Astrocyte (in vitro differentiated cells and primary cell): ENCODE results near the gene SLC26A1. TPM values are rescaled to one million over a fixed set of nuclear protein-coding genes. Genes with fewer than 3 reads are reported as not detected.
A peak's percentile ranks its signal among the peaks of the same experiment; 100 is the strongest.

ENCODE experiments used
- DNase-seq: peaks from one replicate; pipeline ENCODE4 v3.0.0-alpha.2; 2010; ENCODE audit warnings: low read depth
- FAIRE-seq: peaks from 2 replicates; lab custom pipeline; 2011; peaks lifted over from hg19 to GRCh38; lab: Jason Lieb, UNC
- H2AFZ ChIP-seq: 2 replicates; pipeline ENCODE4 v1.6.0; 2012; ENCODE audit warnings: low read depth, low read length, inconsistent platforms
- H3K27ac ChIP-seq: 2 replicates; pipeline ENCODE4 v1.5.1; 2011; ENCODE audit warnings: low read depth, low read length, inconsistent platforms
- H3K27me3 ChIP-seq: 2 replicates; pipeline ENCODE4 v1.6.0; 2011; ENCODE audit warnings: low read length, inconsistent platforms; ENCODE audit not compliant: insufficient read depth
- H3K36me3 ChIP-seq: 2 replicates; pipeline ENCODE4 v1.5.1; 2011; ENCODE audit warnings: low read length, inconsistent platforms; ENCODE audit not compliant: insufficient read depth
- H3K4me1 ChIP-seq: 2 replicates; pipeline ENCODE4 v1.5.1; 2011; ENCODE audit warnings: low read length, inconsistent platforms; ENCODE audit not compliant: insufficient read depth
- H3K4me2 ChIP-seq: 2 replicates; pipeline ENCODE4 v1.6.0; 2012; ENCODE audit warnings: low read length, inconsistent platforms
- H3K4me3 ChIP-seq: 2 replicates; pipeline ENCODE4 v1.5.1; 2011; ENCODE audit warnings: low read depth, mild to moderate bottlenecking, low read length, inconsistent platforms; ENCODE audit not compliant: insufficient read depth
- H3K79me2 ChIP-seq: 2 replicates; pipeline ENCODE4 v1.6.0; 2012; ENCODE audit warnings: mild to moderate bottlenecking, low read length, inconsistent platforms; ENCODE audit not compliant: insufficient read depth
- H3K9ac ChIP-seq: 2 replicates; pipeline ENCODE4 v1.6.0; 2012; ENCODE audit warnings: mild to moderate bottlenecking, low read length, inconsistent platforms
- H3K9me3 ChIP-seq: 2 replicates; pipeline ENCODE4 v1.5.1; 2012; ENCODE audit warnings: low read depth, mild to moderate bottlenecking, low read length, inconsistent platforms; ENCODE audit not compliant: insufficient read depth
- H4K20me1 ChIP-seq: 2 replicates; pipeline ENCODE4 v1.6.0; 2012; ENCODE audit warnings: low read length, inconsistent platforms; ENCODE audit not compliant: insufficient read depth
- H3K27ac Mint-ChIP-seq: one replicate; pipeline ENCODE4 v1.8.0; 2021; ENCODE audit warnings: mild to moderate bottlenecking, mixed read lengths; ENCODE audit not compliant: unreplicated experiment
- H3K27me3 Mint-ChIP-seq: one replicate; pipeline ENCODE4 v1.8.0; 2021; ENCODE audit warnings: low read depth, mixed read lengths; ENCODE audit not compliant: unreplicated experiment
- H3K36me3 Mint-ChIP-seq: one replicate; pipeline ENCODE4 v1.8.0; 2021; ENCODE audit warnings: low read depth, mixed read lengths; ENCODE audit not compliant: unreplicated experiment
- H3K4me1 Mint-ChIP-seq: one replicate; pipeline ENCODE4 v1.8.0; 2021; ENCODE audit warnings: low read depth, mixed read lengths; ENCODE audit not compliant: unreplicated experiment
- H3K4me3 Mint-ChIP-seq: one replicate; pipeline ENCODE4 v1.8.0; 2021; ENCODE audit warnings: mild to moderate bottlenecking, moderate library complexity, mixed read lengths; ENCODE audit not compliant: unreplicated experiment
- H3K9me3 Mint-ChIP-seq: one replicate; pipeline ENCODE4 v1.8.0; 2021; ENCODE audit warnings: mild to moderate bottlenecking, mixed read lengths; ENCODE audit not compliant: unreplicated experiment
- EZH2 ChIP-seq: IDR thresholded peaks from 2 replicates; pipeline ENCODE4 v1.6.1; 2012; ENCODE audit warnings: mild to moderate bottlenecking, low read length, inconsistent platforms; ENCODE audit not compliant: insufficient read depth
- total RNA-seq: library from RNA; stranded (reverse); gene quantifications from 2 replicates; pipeline ENCODE4 v1.2.1, GENCODE V29; 2021
- TF ChIP-seq, protein P1 (sequence below): IDR thresholded peaks from 2 replicates; pipeline ENCODE4 v1.5.1; 2011; ENCODE audit warnings: low read depth, mild to moderate bottlenecking, inconsistent platforms, low read length, moderate library complexity; ENCODE audit not compliant: insufficient read depth

SLC26A1 gene
- total RNA-seq, 1 donor from 2014 or later: 0.34 TPM

GRCh38 chr4:1027915-1028238 lies 34.7 kb upstream of the SLC26A1 start:
- no peak overlapping the region for H3K4me3 Mint-ChIP-seq
- H3K27me3 Mint-ChIP-seq: no peaks in the 10 kb centered on the region
- H3K27ac ChIP-seq: no peak overlapping the region
- H3K4me3 ChIP-seq: no peak overlapping the region
- no peak for FAIRE-seq
- no peaks in the 10 kb centered on the region for H3K79me2 ChIP-seq
- TF ChIP-seq, protein P1, sequence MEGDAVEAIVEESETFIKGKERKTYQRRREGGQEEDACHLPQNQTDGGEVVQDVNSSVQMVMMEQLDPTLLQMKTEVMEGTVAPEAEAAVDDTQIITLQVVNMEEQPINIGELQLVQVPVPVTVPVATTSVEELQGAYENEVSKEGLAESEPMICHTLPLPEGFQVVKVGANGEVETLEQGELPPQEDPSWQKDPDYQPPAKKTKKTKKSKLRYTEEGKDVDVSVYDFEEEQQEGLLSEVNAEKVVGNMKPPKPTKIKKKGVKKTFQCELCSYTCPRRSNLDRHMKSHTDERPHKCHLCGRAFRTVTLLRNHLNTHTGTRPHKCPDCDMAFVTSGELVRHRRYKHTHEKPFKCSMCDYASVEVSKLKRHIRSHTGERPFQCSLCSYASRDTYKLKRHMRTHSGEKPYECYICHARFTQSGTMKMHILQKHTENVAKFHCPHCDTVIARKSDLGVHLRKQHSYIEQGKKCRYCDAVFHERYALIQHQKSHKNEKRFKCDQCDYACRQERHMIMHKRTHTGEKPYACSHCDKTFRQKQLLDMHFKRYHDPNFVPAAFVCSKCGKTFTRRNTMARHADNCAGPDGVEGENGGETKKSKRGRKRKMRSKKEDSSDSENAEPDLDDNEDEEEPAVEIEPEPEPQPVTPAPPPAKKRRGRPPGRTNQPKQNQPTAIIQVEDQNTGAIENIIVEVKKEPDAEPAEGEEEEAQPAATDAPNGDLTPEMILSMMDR: no peak
- no peak for TF ChIP-seq EZH2
- no peaks in the 10 kb centered on the region for H3K27me3 ChIP-seq
- no peak overlapping the region for H3K9ac ChIP-seq
- H3K4me2 ChIP-seq: no peak overlapping the region
- no peaks in the 10 kb centered on the region for H3K36me3 Mint-ChIP-seq
- H3K9me3 ChIP-seq: no peaks in the 10 kb centered on the region
- H3K4me1 ChIP-seq: peaks cover 4% of the 10 kb centered on the region
- no peak overlapping the region for H2AFZ ChIP-seq
- H4K20me1 ChIP-seq: no peaks in the 10 kb centered on the region
- H3K4me1 Mint-ChIP-seq: peaks cover 5% of the 10 kb centered on the region
- no peak for DNase-seq
- peaks cover 2% of the 10 kb centered on the region for H3K9me3 Mint-ChIP-seq
- no peak overlapping the region for H3K27ac Mint-ChIP-seq
- peaks cover 10% of the 10 kb centered on the region for H3K36me3 ChIP-seq

- Histone ChIP-seq H4K20me1 (no peaks in the 10 kb centered on the region), H3K4me2 (no peak overlapping the region), H3K9me3 (no peaks in the 10 kb centered on the region), H3K4me3 (no peak overlapping the region), H2AFZ (no peak overlapping the region), H3K9ac (no peak overlapping the region), H3K4me1 (peaks cover 4% of the 10 kb centered on the region), H3K36me3 (peaks cover 10% of the 10 kb centered on the region), H3K27me3 (no peaks in the 10 kb centered on the region), H3K27ac (no peak overlapping the region), H3K79me2 (no peaks in the 10 kb centered on the region)
- DNase-seq (no peak), FAIRE-seq (no peak)
- Mint-ChIP-seq H3K27me3 (no peaks in the 10 kb centered on the region), H3K9me3 (peaks cover 2% of the 10 kb centered on the region), H3K4me3 (peak overlapping the region; percentile 27), H3K36me3 (no peaks in the 10 kb centered on the region), H3K27ac (no peak overlapping the region), H3K4me1 (peaks cover 5% of the 10 kb centered on the region)
- TF ChIP-seq EZH2: no peak
- TF ChIP-seq, protein P1: no peak
These were observed 34.2 kb upstream of the SLC26A1 start for GRCh38 chr4:1027219-1027914.

DNA sequence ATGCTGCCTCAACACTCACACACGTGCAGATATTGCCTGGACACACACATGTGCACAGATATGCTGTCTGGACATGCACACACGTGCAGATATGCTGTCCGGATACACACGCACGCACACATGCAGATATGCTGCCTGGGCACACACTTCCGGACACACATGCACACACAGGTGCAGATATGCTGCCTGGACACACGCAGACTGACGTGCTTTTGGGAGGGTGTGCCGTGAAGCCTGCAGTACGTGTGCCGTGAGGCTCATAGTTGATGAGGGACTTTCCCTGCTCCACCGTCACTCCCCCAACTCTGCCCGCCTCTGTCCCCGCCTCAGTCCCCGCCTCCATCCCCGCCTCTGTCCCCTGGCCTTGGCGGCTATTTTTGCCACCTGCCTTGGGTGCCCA lies 32.9 kb upstream of the SLC26A1 start:
- H4K20me1 ChIP-seq: peaks cover 8% of the 10 kb centered on the region
- no peak for TF ChIP-seq EZH2
- TF ChIP-seq, protein P1: no peak
- Mint-ChIP-seq H3K36me3 (no peaks in the 10 kb centered on the region), H3K4me3 (no peak overlapping the region), H3K27me3 (no peaks in the 10 kb centered on the region), H3K27ac (no peak overlapping the region), H3K4me1 (peaks cover 5% of the 10 kb centered on the region), H3K9me3 (peaks cover 2% of the 10 kb centered on the region)
- no peaks in the 10 kb centered on the region for H3K9me3 ChIP-seq
- FAIRE-seq (no peak), DNase-seq (no peak)
- H3K4me1 ChIP-seq: peaks cover 4% of the 10 kb centered on the region
- no peak overlapping the region for H3K27ac ChIP-seq
- H3K4me3 ChIP-seq: no peak overlapping the region
- H3K9ac ChIP-seq: no peak overlapping the region
- H3K36me3 ChIP-seq: peaks cover 10% of the 10 kb centered on the region
- peaks cover 3% of the 10 kb centered on the region for H3K79me2 ChIP-seq
- H3K27me3 ChIP-seq: no peaks in the 10 kb centered on the region
- no peak overlapping the region for H2AFZ ChIP-seq
- no peak overlapping the region for H3K4me2 ChIP-seq
